ENCODE results near the gene CACNA1D. TPM values are rescaled to one million over a fixed set of nuclear protein-coding genes. Genes with fewer than 3 reads are reported as not detected.

The CACNA1D gene
- total RNA-seq, 1 experiment from 2014 or later, result 1.1 TPM

DNA sequence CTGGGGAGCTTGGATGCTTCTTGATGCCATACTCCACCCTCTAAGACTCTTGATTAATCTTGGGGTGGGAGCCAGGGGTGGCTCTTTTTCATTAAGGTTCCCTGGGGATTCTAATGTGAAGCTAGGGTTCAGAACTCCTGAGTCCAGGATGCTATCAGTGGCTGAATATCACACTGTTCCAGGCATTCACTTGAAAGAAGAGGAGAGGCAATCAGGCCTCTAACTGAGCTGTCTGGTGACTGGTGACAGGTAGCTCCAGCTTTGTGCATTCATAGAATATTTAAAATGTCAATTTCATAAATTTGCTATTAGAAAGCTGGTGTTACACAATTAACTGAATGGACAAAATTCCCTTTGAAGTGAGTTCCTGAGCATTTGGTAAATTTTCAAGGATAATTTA lies 212.8 kb downstream of the CACNA1D start (continued):
- TF ChIP-seq EZH2 (IDR thresholded peaks at IDR 0.05) (no peak), ZFX (IDR thresholded peaks at IDR 0.05) (no peak), ATF3 (IDR thresholded peaks at IDR 0.05) (no peak), POLR2AphosphoS5 (IDR thresholded peaks at IDR 0.05; ENCODE audit: low read depth, low read length) (no peak), ELF1 (IDR thresholded peaks at IDR 0.05; ENCODE audit: borderline replicate concordance, low read depth) (no peak)
- TF ChIP-seq, protein P1, sequence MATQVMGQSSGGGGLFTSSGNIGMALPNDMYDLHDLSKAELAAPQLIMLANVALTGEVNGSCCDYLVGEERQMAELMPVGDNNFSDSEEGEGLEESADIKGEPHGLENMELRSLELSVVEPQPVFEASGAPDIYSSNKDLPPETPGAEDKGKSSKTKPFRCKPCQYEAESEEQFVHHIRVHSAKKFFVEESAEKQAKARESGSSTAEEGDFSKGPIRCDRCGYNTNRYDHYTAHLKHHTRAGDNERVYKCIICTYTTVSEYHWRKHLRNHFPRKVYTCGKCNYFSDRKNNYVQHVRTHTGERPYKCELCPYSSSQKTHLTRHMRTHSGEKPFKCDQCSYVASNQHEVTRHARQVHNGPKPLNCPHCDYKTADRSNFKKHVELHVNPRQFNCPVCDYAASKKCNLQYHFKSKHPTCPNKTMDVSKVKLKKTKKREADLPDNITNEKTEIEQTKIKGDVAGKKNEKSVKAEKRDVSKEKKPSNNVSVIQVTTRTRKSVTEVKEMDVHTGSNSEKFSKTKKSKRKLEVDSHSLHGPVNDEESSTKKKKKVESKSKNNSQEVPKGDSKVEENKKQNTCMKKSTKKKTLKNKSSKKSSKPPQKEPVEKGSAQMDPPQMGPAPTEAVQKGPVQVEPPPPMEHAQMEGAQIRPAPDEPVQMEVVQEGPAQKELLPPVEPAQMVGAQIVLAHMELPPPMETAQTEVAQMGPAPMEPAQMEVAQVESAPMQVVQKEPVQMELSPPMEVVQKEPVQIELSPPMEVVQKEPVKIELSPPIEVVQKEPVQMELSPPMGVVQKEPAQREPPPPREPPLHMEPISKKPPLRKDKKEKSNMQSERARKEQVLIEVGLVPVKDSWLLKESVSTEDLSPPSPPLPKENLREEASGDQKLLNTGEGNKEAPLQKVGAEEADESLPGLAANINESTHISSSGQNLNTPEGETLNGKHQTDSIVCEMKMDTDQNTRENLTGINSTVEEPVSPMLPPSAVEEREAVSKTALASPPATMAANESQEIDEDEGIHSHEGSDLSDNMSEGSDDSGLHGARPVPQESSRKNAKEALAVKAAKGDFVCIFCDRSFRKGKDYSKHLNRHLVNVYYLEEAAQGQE (IDR thresholded peaks at IDR 0.05; ENCODE audit: low read depth), result no peak

DNA sequence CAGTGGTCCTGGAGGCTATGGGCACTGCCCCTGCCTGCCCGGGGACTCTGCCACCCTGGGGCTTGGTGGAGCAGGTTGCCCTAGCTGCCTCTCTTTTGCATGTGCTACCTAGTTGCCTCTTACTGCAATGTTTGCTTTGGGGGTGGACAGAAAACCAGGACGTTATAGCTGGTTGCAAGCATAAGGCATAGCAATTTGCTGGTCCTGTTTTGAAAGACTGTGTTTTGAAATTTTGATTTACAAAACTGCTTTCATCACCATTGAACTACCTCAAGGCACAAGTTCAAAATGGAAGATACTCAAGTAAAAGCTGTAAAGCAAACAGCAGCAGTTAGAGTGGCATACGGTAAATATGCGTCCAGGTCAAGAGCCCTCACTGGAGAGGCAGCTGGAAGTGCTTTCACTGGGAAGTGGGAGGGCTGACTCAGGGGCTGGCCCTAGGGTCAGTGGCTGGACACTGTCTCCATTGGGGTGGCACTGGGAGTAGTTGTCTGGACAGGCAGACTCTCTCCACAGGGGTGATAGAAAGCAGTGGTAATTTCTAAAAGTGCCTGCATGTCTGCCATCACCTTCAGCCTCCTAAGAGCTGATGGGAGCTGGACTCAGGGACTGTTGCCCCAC lies 213.7 kb downstream of the CACNA1D start:
- Histone ChIP-seq H3K4me2 (ENCODE audit: low read length) (no peak overlapping the region), H3K4me1 (ENCODE audit: control insufficient read depth in 1 of 2, insufficient read depth in 2 of 2, low read length in 2 of 2) (peaks cover 0 to 4% of the 10 kb centered on the region in 2 experiments; a peak in 1 of 4 replicates), H3K9ac (ENCODE audit: low read length) (no peak overlapping the region), H4K20me1 (ENCODE audit: insufficient read depth) (no peaks in the 10 kb centered on the region), H3K9me3 (ENCODE audit: control insufficient read depth in 1 of 2, insufficient read depth in 1 of 2, low read depth in 1 of 2, low read length in 2 of 2) (no peaks in the 10 kb centered on the region), H3K4me3 (replicated peaks in 1 of 2; ENCODE audit: low read depth in 1 of 2, low read length in 2 of 2) (no peak overlapping the region), H3K9me2 (ENCODE audit: insufficient read depth) (no peaks in the 10 kb centered on the region), H2AFZ (ENCODE audit: low read depth, low read length, poor library complexity, severe bottlenecking) (no peak overlapping the region), H3K36me3 (ENCODE audit: control insufficient read depth in 1 of 2, insufficient read depth in 2 of 2, low read length in 2 of 2) (no peaks in the 10 kb centered on the region), H3K79me2 (ENCODE audit: insufficient read depth, low read length) (no peaks in the 10 kb centered on the region), H3K27ac (ENCODE audit: low read depth, low read length) (no peak overlapping the region), H3K27me3 (ENCODE audit: insufficient read depth, low read length) (no peaks in the 10 kb centered on the region; the same call in 1 of the 2 replicates)
- intact Hi-C loops (cut with micrococcal nuclease), result no loop called here
- ChIA-PET RAD21 (ENCODE audit: low non-redundant PET in 1 of 2, low total read pairs in 2 of 2, uncharacterized antibody in 2 of 2, unreplicated experiment in 2 of 2) (no interaction called here), POLR2A (no interaction called here), CTCF (interaction anchor here (1.3 to 1.6 kb wide), 2 partner anchors 19 to 333 kb away, joined by 3 to 6 read pairs; no protein-coding TSS in a partner anchor)
- ATAC-seq, result no peak
- no TSS peak for BruUV-seq (replicated peaks)
- DNase-seq (ENCODE audit: low read depth, low spot score), result no peak
- TF ChIP-seq, protein P2, sequence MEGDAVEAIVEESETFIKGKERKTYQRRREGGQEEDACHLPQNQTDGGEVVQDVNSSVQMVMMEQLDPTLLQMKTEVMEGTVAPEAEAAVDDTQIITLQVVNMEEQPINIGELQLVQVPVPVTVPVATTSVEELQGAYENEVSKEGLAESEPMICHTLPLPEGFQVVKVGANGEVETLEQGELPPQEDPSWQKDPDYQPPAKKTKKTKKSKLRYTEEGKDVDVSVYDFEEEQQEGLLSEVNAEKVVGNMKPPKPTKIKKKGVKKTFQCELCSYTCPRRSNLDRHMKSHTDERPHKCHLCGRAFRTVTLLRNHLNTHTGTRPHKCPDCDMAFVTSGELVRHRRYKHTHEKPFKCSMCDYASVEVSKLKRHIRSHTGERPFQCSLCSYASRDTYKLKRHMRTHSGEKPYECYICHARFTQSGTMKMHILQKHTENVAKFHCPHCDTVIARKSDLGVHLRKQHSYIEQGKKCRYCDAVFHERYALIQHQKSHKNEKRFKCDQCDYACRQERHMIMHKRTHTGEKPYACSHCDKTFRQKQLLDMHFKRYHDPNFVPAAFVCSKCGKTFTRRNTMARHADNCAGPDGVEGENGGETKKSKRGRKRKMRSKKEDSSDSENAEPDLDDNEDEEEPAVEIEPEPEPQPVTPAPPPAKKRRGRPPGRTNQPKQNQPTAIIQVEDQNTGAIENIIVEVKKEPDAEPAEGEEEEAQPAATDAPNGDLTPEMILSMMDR (IDR thresholded peaks at IDR 0.05 in 2 of 3, conservative IDR thresholded peaks at IDR 0.05 in 1 of 3; ENCODE audit: borderline replicate concordance in 1 of 3, insufficient read depth in 1 of 3, low read depth in 2 of 3, low read length in 2 of 3), result 0 out of 6 replicates have a peak, but pooled peaks of 1 of the 3 experiments have one; percentile 8
- TF ChIP-seq CEBPB (IDR thresholded peaks at IDR 0.05; ENCODE audit: low read depth), result no peak

Measured in HCT116 (cell line).